ENCODE results near the gene TP53I13.

Gene TP53I13

DNA sequence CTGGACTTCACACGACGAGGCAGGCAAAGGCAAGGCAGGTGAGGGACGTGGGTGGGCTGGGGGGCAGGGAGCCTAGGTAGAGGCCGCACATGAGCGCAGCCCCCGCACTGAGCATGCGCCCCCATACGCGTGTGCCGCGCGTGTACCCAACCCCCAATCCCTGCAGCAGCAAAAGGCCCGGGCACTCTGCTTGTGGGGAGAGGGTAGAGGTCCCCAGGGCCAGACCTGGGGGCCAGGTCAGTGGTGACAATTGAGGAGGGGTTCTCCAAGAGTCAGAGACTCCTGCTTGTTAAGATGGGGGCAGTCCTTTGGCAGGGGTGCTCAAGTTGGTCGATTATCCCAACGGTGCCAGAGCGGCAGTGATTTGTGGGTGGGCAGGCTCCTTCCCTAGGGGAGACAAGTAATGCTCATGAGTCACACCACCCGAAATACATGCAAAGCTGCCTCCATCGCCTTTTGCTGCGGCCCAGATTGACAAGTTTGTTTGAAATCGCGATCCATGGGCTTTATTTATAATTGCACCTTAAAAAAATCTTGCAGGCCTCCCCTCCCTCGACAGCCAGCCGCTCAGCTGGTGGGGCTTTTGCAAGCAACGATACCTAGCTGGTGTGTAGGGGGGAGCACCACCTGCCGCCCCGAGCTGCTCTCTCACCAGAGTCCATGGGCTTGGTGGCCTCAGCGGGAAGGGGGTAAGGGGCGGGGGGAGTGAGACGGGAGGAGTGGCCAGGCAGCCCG is 22.1 kb downstream of the TP53I13 start:
- H3K27ac ChIP-seq (ENCODE audit: low read depth, low read length): peak overlapping the region; percentile 34
- H2AFZ ChIP-seq (ENCODE audit: low read length, unreplicated experiment): peak overlapping the region; percentile 83
- no peaks in the 10 kb centered on the region for H3K36me3 ChIP-seq (ENCODE audit: insufficient read depth, low read length)
- peaks cover 44% of the 10 kb centered on the region for H3K4me1 ChIP-seq (ENCODE audit: control insufficient read depth, insufficient read depth, low read length, unreplicated experiment)
- H3K27me3 ChIP-seq (ENCODE audit: insufficient read depth, low read length): no peaks in the 10 kb centered on the region
- H3K4me3 ChIP-seq (ENCODE audit: low read depth, low read length): peak overlapping the region; percentile 80
- H3K79me2 ChIP-seq (ENCODE audit: control insufficient read depth, insufficient read depth, low read length, unreplicated experiment): peaks cover 35% of the 10 kb centered on the region

DNA sequence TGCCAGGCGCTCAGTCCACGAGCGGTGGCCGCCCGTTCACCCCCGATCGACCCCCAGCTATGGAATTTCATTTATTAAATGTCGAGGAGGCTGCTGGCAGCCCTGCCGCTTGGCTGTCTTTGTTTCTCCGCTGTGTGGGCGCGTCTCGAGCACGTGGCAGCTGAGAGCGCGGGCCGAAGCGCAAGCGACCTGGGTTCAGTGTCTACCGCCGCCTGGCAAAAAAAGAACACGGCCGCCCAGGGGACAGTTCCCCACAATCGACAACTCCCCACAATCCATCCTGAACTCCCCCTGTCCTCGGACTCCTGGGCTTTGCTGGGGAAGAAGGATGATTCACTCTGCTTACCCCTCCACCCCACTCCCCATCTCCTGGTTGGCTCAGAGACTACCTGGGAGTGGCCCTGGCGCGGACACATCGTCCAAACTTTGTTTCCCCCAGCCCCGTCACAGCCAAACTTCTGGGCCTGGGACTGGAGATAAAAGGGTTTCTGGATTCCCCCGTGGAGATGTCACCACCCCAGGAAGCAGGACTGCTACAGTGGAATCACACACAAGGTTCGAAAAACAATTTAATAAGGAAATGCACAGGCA is 22.7 kb downstream of the TP53I13 start:
- Histone ChIP-seq H3K36me3 (ENCODE audit: insufficient read depth, low read length) (no peaks in the 10 kb centered on the region), H3K27me3 (ENCODE audit: insufficient read depth, low read length) (no peaks in the 10 kb centered on the region), H2AFZ (ENCODE audit: low read length, unreplicated experiment) (peak overlapping the region; percentile 82), H3K79me2 (ENCODE audit: control insufficient read depth, insufficient read depth, low read length, unreplicated experiment) (peaks cover 28% of the 10 kb centered on the region), H3K4me1 (ENCODE audit: control insufficient read depth, insufficient read depth, low read length, unreplicated experiment) (peaks cover 45% of the 10 kb centered on the region), H3K4me3 (ENCODE audit: low read depth, low read length) (peak overlapping the region; percentile 80), H3K27ac (ENCODE audit: low read depth, low read length) (peak overlapping the region; percentile 34)

DNA sequence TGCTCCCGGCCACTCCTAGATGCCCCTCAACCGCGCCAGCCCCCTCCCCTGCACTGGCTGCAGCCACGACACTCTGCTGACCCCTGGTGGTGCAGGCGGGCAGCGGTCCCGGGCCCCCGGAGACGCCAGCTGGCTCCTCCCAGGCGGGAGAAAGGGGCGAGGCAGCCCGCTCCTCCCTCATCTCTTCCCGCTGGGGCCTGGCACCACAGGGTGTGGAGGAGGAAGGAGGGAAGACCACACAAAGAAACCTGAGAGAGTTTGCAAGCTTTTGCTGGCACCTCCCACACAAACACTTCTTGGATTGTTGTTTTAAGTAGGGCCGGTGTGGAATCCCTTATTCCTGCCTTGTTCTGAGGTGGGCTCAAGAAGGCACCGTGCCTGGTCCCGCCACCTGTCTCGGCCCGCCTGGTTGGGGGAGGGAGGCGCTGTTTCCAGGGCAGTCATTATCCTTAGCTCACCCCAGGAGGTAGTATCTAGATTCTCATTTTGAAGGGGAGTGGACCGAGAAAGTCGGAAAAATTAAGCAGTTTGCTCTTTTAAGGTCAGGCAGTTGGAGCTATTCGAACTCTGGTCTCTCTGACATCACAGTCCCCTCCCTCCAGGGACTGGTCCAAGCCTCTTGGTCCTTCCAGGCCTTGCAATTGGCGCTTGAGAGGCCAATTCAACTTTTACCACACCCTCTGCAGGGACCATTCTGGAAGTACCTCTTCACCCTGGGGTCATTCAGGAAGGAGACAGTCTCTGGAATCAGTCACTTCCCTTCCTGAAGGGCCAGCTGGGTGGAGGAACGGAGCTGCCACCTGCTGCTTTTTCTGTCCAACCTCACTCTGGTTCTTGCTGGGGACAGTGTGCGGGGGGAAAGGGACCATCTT is 23.5 kb downstream of the TP53I13 start:
- peak overlapping the region; percentile 80 for H3K4me3 ChIP-seq (ENCODE audit: low read depth, low read length)
- H3K4me1 ChIP-seq (ENCODE audit: control insufficient read depth, insufficient read depth, low read length, unreplicated experiment): peaks cover 40% of the 10 kb centered on the region
- H3K27me3 ChIP-seq (ENCODE audit: insufficient read depth, low read length): no peaks in the 10 kb centered on the region
- H3K79me2 ChIP-seq (ENCODE audit: control insufficient read depth, insufficient read depth, low read length, unreplicated experiment): peaks cover 21% of the 10 kb centered on the region
- peak overlapping the region; percentile 82 for H2AFZ ChIP-seq (ENCODE audit: low read length, unreplicated experiment)
- no peak overlapping the region for H3K27ac ChIP-seq (ENCODE audit: low read depth, low read length)
- no peaks in the 10 kb centered on the region for H3K36me3 ChIP-seq (ENCODE audit: insufficient read depth, low read length)

DNA sequence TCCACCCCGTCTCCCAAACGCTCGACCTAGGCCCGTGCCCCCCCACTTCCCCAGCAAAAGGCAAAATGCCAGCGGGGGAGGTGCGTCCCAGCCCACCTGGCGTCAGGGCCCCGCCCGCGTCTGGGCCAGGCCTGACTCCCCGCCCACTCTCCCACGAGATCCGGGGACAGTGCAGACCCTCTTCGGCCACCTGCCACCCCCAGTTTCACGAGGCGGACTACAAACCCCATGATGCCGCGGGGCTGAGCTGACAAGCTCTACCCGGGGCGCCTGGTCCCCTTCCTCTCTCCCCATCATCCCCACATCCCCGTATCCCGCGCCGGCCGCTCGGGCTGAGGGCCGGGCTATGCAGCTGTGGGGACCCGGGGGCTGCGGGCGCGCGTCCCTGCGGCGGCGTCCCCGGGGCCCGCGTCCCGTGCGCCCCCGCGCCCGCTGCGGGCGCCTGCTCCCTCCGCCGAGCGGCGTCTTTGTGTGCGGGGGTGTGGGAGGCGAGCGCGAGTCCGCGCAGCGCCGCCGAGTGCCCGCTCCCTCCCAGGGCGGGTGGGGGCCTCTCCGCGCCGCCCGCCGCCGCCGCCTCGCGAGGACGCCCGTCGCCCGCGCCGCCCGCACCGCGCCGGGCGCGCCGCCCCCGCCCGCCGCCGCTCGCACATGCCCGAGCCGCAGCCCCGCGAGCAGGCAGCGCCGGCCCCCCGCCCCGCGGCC is 24.5 kb downstream of the TP53I13 start, which contains the start of gene ANKRD13B:
TSS of gene ANKRD13B (plus strand) at position 283 of the 702 bp plus-strand sequence. CDS start 490 bp downstream, outside the sequence.
- Histone ChIP-seq H3K36me3 (ENCODE audit: insufficient read depth, low read length) (no peaks in the 10 kb centered on the region), H3K27ac (ENCODE audit: low read depth, low read length) (no peak within 1 kb of the TSS), H3K4me1 (ENCODE audit: control insufficient read depth, insufficient read depth, low read length, unreplicated experiment) (peaks cover 30% of the 10 kb centered on the region), H2AFZ (ENCODE audit: low read length, unreplicated experiment) (peak within 1 kb of the TSS; percentile 88), H3K79me2 (ENCODE audit: control insufficient read depth, insufficient read depth, low read length, unreplicated experiment) (peaks cover 11% of the 10 kb centered on the region), H3K27me3 (ENCODE audit: insufficient read depth, low read length) (no peaks in the 10 kb centered on the region), H3K4me3 (ENCODE audit: low read depth, low read length) (peak within 1 kb of the TSS; percentile 87)

DNA sequence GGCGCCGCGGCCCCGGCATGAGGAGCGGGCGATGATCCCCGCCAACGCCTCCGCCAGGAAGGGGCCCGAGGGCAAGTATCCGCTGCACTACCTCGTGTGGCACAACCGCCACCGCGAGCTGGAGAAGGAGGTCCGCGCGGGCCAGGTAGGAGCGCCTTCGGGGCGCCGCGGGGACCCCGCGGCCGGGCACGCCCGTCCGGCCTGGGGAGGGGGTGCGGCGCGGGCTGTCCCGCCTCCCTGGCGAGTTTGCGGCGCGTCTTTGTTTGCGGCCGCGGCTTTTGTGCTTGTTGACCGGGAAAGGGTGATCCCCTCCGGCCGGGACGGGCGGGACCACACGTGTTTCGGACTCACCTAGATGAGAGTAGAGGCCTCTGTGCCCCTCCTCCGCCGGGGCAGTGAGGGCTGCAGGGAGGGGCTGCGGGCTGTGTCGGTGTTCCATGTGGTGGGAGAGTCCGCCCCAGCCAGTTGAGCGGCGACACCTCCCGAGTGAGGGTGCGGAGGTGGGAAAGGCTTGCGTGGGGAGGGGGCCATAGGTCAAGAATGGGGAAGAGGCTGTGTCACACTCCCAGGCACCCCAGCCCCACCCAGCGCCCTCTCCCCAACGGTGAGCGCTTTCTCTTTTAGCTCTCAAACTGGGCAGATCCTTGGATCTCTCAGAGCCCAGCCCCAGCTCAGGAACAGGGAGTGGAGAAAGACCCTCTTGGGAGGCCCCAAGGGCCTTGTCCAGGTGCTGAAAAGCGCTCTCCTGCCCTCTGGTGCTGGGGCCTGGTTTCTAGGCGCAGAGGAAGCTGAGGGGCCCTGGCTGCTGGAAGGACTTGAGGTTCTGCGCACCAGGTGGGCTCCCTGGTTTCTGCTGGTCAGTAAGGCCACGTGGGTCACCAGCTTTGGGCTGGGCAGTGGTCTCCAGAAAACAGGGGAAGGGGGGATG is 25.4 kb downstream of the TP53I13 start:
- Histone ChIP-seq H3K4me1 (ENCODE audit: control insufficient read depth, insufficient read depth, low read length, unreplicated experiment) (peaks cover 28% of the 10 kb centered on the region), H3K27me3 (ENCODE audit: insufficient read depth, low read length) (no peaks in the 10 kb centered on the region), H2AFZ (ENCODE audit: low read length, unreplicated experiment) (peak overlapping the region; percentile 88), H3K4me3 (ENCODE audit: low read depth, low read length) (peak overlapping the region; percentile 87), H3K36me3 (ENCODE audit: insufficient read depth, low read length) (no peaks in the 10 kb centered on the region), H3K27ac (ENCODE audit: low read depth, low read length) (no peak overlapping the region), H3K79me2 (ENCODE audit: control insufficient read depth, insufficient read depth, low read length, unreplicated experiment) (peaks cover 2% of the 10 kb centered on the region)

DNA sequence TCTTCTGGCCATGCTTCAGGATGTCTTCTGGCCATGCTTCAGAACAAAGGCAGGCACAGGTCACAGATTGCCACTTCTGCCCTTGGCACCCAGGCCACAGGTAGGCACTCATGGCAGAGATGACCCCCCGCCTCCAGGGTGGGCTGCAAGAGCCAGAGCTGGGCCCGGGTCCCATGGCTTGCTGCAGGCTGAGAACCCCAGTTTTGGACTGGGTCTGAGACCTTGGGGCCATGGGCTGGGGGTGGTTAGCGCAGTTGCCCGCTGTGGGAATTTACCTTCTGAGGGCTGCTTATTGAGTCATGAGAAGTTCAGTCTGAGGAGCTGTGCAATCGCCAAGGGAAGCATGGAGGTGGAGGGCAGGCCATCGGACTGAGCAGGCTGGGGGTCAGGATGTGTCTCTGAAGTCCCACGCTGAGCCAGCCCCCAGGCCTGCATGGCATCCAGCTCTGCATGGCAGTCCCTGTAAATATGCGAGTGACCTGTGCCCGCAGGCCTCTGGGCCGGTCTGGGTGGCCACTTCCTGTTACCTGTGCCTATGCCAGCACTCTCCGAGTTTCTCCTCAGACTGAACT is 26.1 kb downstream of the TP53I13 start:
- no peak overlapping the region for H3K4me3 ChIP-seq (ENCODE audit: low read depth, low read length)
- H2AFZ ChIP-seq (ENCODE audit: low read length, unreplicated experiment): no peak overlapping the region
- H3K4me1 ChIP-seq (ENCODE audit: control insufficient read depth, insufficient read depth, low read length, unreplicated experiment): peaks cover 28% of the 10 kb centered on the region
- H3K27me3 ChIP-seq (ENCODE audit: insufficient read depth, low read length): no peaks in the 10 kb centered on the region
- no peaks in the 10 kb centered on the region for H3K36me3 ChIP-seq (ENCODE audit: insufficient read depth, low read length)
- H3K27ac ChIP-seq (ENCODE audit: low read depth, low read length): no peak overlapping the region
- H3K79me2 ChIP-seq (ENCODE audit: control insufficient read depth, insufficient read depth, low read length, unreplicated experiment): no peaks in the 10 kb centered on the region

DNA sequence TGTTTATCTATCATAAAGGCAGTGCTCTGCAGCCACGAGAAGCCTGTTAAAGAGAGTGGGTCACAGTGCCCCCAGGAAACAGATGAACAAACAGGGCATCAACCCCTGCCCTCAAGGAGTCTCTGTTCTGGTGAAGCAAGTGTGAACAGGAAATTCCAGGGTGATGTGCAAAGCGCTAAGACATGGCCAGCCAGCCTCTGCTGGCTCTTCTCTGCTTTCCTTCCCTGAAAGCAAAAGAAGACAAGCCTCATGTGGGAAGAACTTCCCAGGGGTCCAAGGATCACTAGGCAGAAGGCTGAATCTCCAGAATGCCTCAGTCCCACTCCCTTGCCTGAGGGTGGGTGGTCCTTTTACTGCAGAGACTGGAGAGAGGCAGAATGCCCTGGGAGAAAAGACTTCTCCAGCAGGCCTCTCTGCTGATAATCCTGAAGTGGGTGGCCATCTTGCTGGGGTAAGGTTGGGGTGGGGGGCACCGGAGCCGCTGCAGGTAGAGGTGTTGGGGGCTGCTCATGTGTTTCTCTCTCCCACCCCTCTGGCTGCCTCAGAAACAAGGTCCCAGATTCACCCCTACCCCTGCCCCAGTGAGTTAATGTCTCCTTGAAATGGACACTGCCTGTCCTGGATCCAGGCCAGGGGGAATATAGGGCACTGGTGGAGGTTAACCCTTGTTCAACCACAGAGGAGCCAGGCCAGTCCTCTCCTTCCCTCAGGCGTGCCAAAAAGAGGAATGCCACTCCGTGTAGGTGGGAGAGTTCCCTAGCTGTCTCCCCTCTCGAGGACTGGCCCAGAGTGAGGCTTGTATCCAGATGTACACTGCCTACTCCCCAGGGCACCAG is 26.8 kb downstream of the TP53I13 start:
- Histone ChIP-seq H3K27ac (ENCODE audit: low read depth, low read length) (no peak overlapping the region), H3K79me2 (ENCODE audit: control insufficient read depth, insufficient read depth, low read length, unreplicated experiment) (no peaks in the 10 kb centered on the region), H3K4me3 (ENCODE audit: low read depth, low read length) (no peak overlapping the region), H3K36me3 (ENCODE audit: insufficient read depth, low read length) (no peaks in the 10 kb centered on the region), H2AFZ (ENCODE audit: low read length, unreplicated experiment) (no peak overlapping the region), H3K27me3 (ENCODE audit: insufficient read depth, low read length) (no peaks in the 10 kb centered on the region), H3K4me1 (ENCODE audit: control insufficient read depth, insufficient read depth, low read length, unreplicated experiment) (peaks cover 22% of the 10 kb centered on the region)

DNA sequence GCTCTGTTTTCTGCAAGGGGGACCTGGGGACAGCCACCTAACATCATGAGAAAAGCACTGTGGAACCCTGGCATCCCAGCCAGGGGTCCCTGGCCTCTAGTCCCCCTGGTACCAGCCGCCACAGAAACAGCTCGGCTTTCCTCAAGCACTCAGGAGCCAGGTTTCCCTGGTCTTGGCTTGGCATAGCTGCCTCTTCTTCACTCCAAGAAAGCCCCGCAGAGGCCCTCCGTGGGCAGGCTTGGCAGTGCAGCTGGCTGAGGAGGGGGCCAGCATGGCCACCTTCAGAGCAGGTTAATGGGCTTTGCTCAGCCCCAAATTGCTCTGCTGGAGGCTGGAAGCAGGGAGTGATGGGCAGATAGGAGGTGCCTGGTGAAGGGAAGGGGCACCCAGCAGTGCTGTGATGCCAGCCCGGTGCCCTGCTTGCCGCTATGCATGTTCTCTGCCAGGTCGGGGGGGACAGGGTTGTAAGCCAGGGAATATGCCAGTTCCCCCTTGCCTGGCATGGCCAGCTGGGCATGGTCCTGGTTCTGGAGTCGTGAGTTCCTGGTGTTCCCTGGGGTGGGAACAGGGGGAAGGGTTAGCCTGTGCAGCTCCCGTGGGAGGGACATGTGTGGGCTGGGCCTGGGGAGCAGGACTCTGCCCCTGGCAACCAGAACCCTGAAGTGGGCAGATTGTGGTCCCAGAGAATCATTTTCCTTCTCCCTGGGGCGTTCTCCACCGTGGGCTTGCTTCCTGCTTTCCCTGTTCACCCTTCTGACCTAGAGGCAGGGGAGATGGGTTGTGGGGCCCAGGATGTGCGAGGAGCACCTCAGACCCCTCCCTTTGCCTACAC is 27.7 kb downstream of the TP53I13 start:
- Histone ChIP-seq H3K79me2 (ENCODE audit: control insufficient read depth, insufficient read depth, low read length, unreplicated experiment) (no peaks in the 10 kb centered on the region), H3K27me3 (ENCODE audit: insufficient read depth, low read length) (no peaks in the 10 kb centered on the region), H3K36me3 (ENCODE audit: insufficient read depth, low read length) (no peaks in the 10 kb centered on the region), H3K4me3 (ENCODE audit: low read depth, low read length) (no peak overlapping the region), H3K4me1 (ENCODE audit: control insufficient read depth, insufficient read depth, low read length, unreplicated experiment) (peaks cover 20% of the 10 kb centered on the region), H2AFZ (ENCODE audit: low read length, unreplicated experiment) (no peak overlapping the region), H3K27ac (ENCODE audit: low read depth, low read length) (no peak overlapping the region)
